Loucy (cell line): Measurements from ENCODE around the gene SLC2A4.

ENCODE experiments used
- EZH2phosphoT487 ChIP-seq: fragments of 200-600 bp; IDR thresholded peaks from 2 replicates; pipeline ENCODE4 v1.6.1; 2018; ENCODE audit warnings: antibody characterized with exemption, mild to moderate bottlenecking, moderate library complexity, borderline replicate concordance
- TF ChIP-seq, protein P1 (sequence below): fragments of 200-600 bp; sonication (generic); conservative IDR thresholded peaks from 2 replicates; pipeline ENCODE4 v1.5.1; 2014; ENCODE audit warnings: mild to moderate bottlenecking, antibody characterized with exemption, low read length

DNA sequence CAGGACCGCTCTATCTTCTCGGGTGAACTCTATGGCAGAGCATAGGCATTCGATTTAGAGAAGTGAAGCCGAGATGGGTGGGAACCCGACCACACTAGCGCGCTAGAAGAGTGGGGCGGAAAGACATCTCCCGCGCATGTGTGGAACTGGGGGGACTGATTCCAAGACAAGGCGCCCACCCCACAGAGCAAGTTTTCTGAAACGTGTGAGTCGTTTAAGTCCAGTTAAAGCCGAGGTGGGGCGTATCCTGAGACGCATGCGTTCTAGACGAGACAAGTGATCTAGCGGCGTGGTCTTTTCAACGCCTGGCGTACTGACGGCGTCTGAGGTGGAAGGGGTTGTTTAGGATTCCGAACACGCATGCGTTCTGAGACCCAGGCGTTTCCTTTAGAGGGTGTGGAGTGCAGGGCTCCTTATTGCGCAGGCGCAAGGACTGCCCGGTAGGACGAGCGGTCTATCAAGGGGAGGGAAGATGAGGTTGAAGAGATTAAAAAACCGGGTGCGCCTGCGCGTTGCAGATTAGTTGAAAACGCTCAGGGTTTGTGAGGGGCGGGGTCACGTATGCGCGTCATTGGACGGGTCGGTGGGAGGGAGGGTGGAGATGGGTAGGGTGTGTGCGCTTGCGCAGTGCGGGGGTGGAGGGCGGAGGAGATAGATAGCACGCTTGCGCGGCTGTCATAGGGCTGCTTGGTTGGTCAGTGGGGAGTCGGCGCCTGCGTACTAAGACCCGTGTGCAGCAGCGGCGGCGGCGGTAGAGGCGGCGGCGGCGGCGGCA, 25.6 kb downstream of the SLC2A4 start, which contains the start of gene EIF5A:
- TF ChIP-seq, protein P1, sequence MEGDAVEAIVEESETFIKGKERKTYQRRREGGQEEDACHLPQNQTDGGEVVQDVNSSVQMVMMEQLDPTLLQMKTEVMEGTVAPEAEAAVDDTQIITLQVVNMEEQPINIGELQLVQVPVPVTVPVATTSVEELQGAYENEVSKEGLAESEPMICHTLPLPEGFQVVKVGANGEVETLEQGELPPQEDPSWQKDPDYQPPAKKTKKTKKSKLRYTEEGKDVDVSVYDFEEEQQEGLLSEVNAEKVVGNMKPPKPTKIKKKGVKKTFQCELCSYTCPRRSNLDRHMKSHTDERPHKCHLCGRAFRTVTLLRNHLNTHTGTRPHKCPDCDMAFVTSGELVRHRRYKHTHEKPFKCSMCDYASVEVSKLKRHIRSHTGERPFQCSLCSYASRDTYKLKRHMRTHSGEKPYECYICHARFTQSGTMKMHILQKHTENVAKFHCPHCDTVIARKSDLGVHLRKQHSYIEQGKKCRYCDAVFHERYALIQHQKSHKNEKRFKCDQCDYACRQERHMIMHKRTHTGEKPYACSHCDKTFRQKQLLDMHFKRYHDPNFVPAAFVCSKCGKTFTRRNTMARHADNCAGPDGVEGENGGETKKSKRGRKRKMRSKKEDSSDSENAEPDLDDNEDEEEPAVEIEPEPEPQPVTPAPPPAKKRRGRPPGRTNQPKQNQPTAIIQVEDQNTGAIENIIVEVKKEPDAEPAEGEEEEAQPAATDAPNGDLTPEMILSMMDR = no peak
- TF ChIP-seq EZH2phosphoT487 = no peak
